HepG2 (cell line): ENCODE data around the gene MYCBPAP. TPM values are rescaled to one million over a fixed set of nuclear protein-coding genes. Genes with fewer than 3 reads are reported as not detected.

ENCODE experiments used
- DZIP1 ChIP-seq: sonication (generic); formaldehyde crosslinking; IDR thresholded peaks from 2 replicates; pipeline ENCODE4 v1.5.0; 2020; ENCODE audit warnings: mild to moderate bottlenecking, missing genetic modification reagents
- EED ChIP-seq: sonication (generic); formaldehyde crosslinking; IDR thresholded peaks from 2 replicates; pipeline ENCODE4 v1.5.0; 2020; ENCODE audit warnings: mild to moderate bottlenecking, missing genetic modification reagents
- ELF4 ChIP-seq: sonication (generic); formaldehyde crosslinking; IDR thresholded peaks from 2 replicates; pipeline ENCODE4 v1.5.0; 2020; ENCODE audit warnings: missing genetic modification reagents, mild to moderate bottlenecking, moderate library complexity, borderline replicate concordance
- FOXK1 ChIP-seq: sonication (generic); formaldehyde crosslinking; IDR thresholded peaks from 2 replicates; pipeline ENCODE4 v1.4.0; 2020; ENCODE audit warnings: low read depth, missing genetic modification reagents, borderline replicate concordance
- HNRNPLL ChIP-seq: fragments of 200-400 bp; formaldehyde crosslinking; IDR thresholded peaks from 2 replicates; pipeline ENCODE4 v1.6.1; 2017; ENCODE audit warnings: mild to moderate bottlenecking, low read depth, low read length; ENCODE audit not compliant: poor library complexity, severe bottlenecking
- JARID2 ChIP-seq: sonication (generic); formaldehyde crosslinking; IDR thresholded peaks from 2 replicates; pipeline ENCODE4 v1.8.1; 2023; ENCODE audit warnings: missing genetic modification reagents, inconsistent platforms; ENCODE audit not compliant: insufficient replicate concordance
- KDM1A ChIP-seq: IDR thresholded peaks from 2 replicates; pipeline ENCODE4 v1.6.1; 2016; ENCODE audit warnings: missing compliant biosample characterization
- KLF16 ChIP-seq, 2 experiments: sonication (generic) in 1 of 2; formaldehyde crosslinking in 1 of 2; IDR thresholded peaks; 2 replicates each; pipeline versions ENCODE4 v1.6.1 to v1.8.0; 2016 to 2023; ENCODE audit warnings: missing genetic modification reagents in 2 of 2, missing compliant biosample characterization in 1 of 2
- SALL1 ChIP-seq: sonication (generic); formaldehyde crosslinking; IDR thresholded peaks from 2 replicates; pipeline ENCODE4 v1.8.0; 2022; ENCODE audit warnings: mild to moderate bottlenecking, missing genetic modification reagents
- SMAD3 ChIP-seq: sonication (generic); formaldehyde crosslinking; IDR thresholded peaks from 2 replicates; pipeline ENCODE4 v1.4.0; 2020; ENCODE audit warnings: missing genetic modification reagents
- SMC3 ChIP-seq: IDR thresholded peaks from 2 replicates; pipeline ENCODE4 v1.6.1; 2011; ENCODE audit warnings: low read length, improper control_type of control experiment
- SNAPC2 ChIP-seq: sonication (generic); formaldehyde crosslinking; IDR thresholded peaks from 2 replicates; pipeline ENCODE4 v1.8.1; 2022; ENCODE audit warnings: mild to moderate bottlenecking, missing genetic modification reagents
- SOX6 ChIP-seq, 2 experiments: fragments of 450-650 bp in 1 of 2; sonication (generic) in 1 of 2; formaldehyde crosslinking in 1 of 2; IDR thresholded peaks; 2 replicates each; pipeline versions ENCODE4 v1.4.0 to v1.6.1; 2017 to 2020; ENCODE audit warnings: antibody characterized with exemption in 1 of 2, mild to moderate bottlenecking in 1 of 2, missing genetic modification reagents in 1 of 2
- ZBTB14 ChIP-seq: sonication (generic); formaldehyde crosslinking; IDR thresholded peaks from 2 replicates; pipeline ENCODE4 v1.4.0; 2020; ENCODE audit warnings: missing genetic modification reagents
- ZNF512B ChIP-seq: sonication (generic); formaldehyde crosslinking; IDR thresholded peaks from 2 replicates; pipeline ENCODE4 v1.5.1; 2020; ENCODE audit warnings: missing genetic modification reagents, mild to moderate bottlenecking, borderline replicate concordance
- ZNF564 ChIP-seq: sonication (generic); formaldehyde crosslinking; IDR thresholded peaks from 2 replicates; pipeline ENCODE4 v1.8.1; 2023; ENCODE audit warnings: mild to moderate bottlenecking, missing genetic modification reagents
- ZNF691 ChIP-seq: sonication (generic); formaldehyde crosslinking; IDR thresholded peaks from 2 replicates; pipeline ENCODE4 v1.4.0; 2020; ENCODE audit warnings: missing genetic modification reagents, low read depth, mild to moderate bottlenecking, borderline replicate concordance
- ZNF704 ChIP-seq: sonication (generic); formaldehyde crosslinking; IDR thresholded peaks from 2 replicates; pipeline ENCODE4 v1.8.1; 2023; ENCODE audit warnings: mild to moderate bottlenecking, inconsistent platforms, moderate library complexity, missing genetic modification reagents, borderline replicate concordance
- ZNF782 ChIP-seq: sonication (generic); formaldehyde crosslinking; IDR thresholded peaks from 2 replicates; pipeline ENCODE4 v1.4.0; 2020; ENCODE audit warnings: missing genetic modification reagents, mild to moderate bottlenecking, borderline replicate concordance
- ZSCAN31 ChIP-seq: sonication (generic); formaldehyde crosslinking; IDR thresholded peaks from 2 replicates; pipeline ENCODE4 v1.5.0; 2020; ENCODE audit warnings: low read depth, mild to moderate bottlenecking, missing genetic modification reagents
- polyA plus RNA-seq, 8 experiments: library from polyadenylated mRNA; depleted of rRNA in 3 of 8; stranded (reverse) in 7 of 8; unstranded in 1 of 8; fragments of >200 nt; fragmentation: Illumina TruSeq in 4 of 8; extraction: Trizol in 4 of 8; gene quantifications; 2 replicates each; pipeline versions ENCODE4 v1.2.1 to v1.2.3, GENCODE V29; 2011 to 2016; ENCODE audit warnings: low read depth in 4 of 8, missing spikeins in 1 of 8, mixed read lengths in 1 of 8; ENCODE audit not compliant: insufficient read depth in 1 of 8
- total RNA-seq, 5 experiments: library from RNA; depleted of rRNA; stranded (reverse); fragments of >200 nt; fragmentation: Illumina TruSeq; extraction: Trizol; gene quantifications; 2 replicates each; pipeline ENCODE4 v1.2.3, GENCODE V29; 2016; ENCODE audit warnings: low read depth in 1 of 5

The MYCBPAP gene
- total and polyA plus RNA-seq, 2 of the 13 experiments (the other 11 are each of a cell fraction or from before 2014, with no cell fraction given), result 0.22 to 0.24 TPM

DNA sequence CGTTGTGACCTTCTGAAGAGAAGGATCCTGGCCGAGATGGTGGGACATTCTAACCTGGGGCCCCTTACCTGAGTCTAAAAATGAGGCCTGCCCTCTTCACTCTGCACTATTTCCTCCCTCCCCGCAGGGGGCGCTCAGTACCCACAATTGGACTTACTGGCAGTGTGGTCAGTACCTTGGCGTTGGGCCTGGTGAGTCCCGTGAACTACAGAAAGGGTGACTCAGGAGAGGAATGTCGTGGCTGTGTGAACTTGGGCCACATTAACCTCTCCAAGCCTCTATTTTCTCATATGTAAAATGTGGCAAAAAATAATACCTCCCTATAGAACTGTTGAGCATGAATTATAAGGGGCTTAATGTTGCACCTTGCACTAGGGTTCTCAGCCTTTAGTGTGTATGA is 25.7 kb upstream of the MYCBPAP start (continued):
- TF ChIP-seq SOX6 (IDR thresholded peaks at IDR 0.05), result no peak
- TF ChIP-seq SOX6 (CRISPR knock-in tag; IDR thresholded peaks at IDR 0.05), result peak; percentile 58
- peak; percentile 76 for TF ChIP-seq JARID2
- peak; percentile 70; the same call in 1 of the 2 replicates for TF ChIP-seq SALL1 (CRISPR knock-in tag)
- TF ChIP-seq ZNF782 (CRISPR knock-in tag), result no peak
- TF ChIP-seq SNAPC2 (CRISPR knock-in tag), result no peak
- TF ChIP-seq ZNF512B (CRISPR knock-in tag), result peak; percentile 39; the same call in 1 of the 2 replicates
- peak; percentile 92 for TF ChIP-seq SMAD3 (CRISPR knock-in tag)
- no peak for TF ChIP-seq KDM1A
- TF ChIP-seq ZNF564 (CRISPR knock-in tag), result no peak
- TF ChIP-seq EED (CRISPR knock-in tag), result no peak
- no peak for TF ChIP-seq ZNF704
- no peak for TF ChIP-seq DZIP1 (CRISPR knock-in tag)
- no peak for TF ChIP-seq ZBTB14
- peak; percentile 10 for TF ChIP-seq HNRNPLL
- TF ChIP-seq SMC3, result peak; percentile 97
- TF ChIP-seq ZNF691 (CRISPR knock-in tag), result no peak
- TF ChIP-seq ELF4 (CRISPR knock-in tag), result no peak
- peak; percentile 50; the same call in 1 of the 2 replicates for TF ChIP-seq FOXK1
- TF ChIP-seq KLF16 (CRISPR knock-in tag; IDR thresholded peaks at IDR 0.05), result peak in 1 of 2 experiments; percentile 80; a peak in 1 of 4 replicates
- TF ChIP-seq ZSCAN31 (CRISPR knock-in tag), result no peak
